ENCODE data around the gene MEF2A. TPM values are rescaled to one million over a fixed set of nuclear protein-coding genes. Genes with fewer than 3 reads are reported as not detected.

Gene MEF2A
- total RNA-seq, 2 donors from 2014 or later: 25.1 to 68.7 TPM

GRCh38 chr15:99554880-99555488 lies 10.8 kb upstream of the MEF2A start:
- DNase-seq (no peak), ATAC-seq (no peak)
- TF ChIP-seq, protein P1, sequence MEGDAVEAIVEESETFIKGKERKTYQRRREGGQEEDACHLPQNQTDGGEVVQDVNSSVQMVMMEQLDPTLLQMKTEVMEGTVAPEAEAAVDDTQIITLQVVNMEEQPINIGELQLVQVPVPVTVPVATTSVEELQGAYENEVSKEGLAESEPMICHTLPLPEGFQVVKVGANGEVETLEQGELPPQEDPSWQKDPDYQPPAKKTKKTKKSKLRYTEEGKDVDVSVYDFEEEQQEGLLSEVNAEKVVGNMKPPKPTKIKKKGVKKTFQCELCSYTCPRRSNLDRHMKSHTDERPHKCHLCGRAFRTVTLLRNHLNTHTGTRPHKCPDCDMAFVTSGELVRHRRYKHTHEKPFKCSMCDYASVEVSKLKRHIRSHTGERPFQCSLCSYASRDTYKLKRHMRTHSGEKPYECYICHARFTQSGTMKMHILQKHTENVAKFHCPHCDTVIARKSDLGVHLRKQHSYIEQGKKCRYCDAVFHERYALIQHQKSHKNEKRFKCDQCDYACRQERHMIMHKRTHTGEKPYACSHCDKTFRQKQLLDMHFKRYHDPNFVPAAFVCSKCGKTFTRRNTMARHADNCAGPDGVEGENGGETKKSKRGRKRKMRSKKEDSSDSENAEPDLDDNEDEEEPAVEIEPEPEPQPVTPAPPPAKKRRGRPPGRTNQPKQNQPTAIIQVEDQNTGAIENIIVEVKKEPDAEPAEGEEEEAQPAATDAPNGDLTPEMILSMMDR (IDR thresholded peaks at IDR 0.05): no peak
- TF ChIP-seq POLR2A (IDR thresholded peaks at IDR 0.05): no peak
- H3K4me1 ChIP-seq: no peaks in the 10 kb centered on the region
- no peak overlapping the region for H3K4me3 ChIP-seq
- H3K27me3 ChIP-seq: no peaks in the 10 kb centered on the region
- no peak overlapping the region for H3K27ac ChIP-seq
- no peaks in the 10 kb centered on the region for H3K9me3 ChIP-seq
- H3K36me3 ChIP-seq (replicated peaks in 1 of 2; ENCODE audit: insufficient read depth in 1 of 2, low read depth in 2 of 2): no peaks in the 10 kb centered on the region
- intact Hi-C loops (cut with DNase I): no loop called here
- 64 to 93% methylated on average over 5 of the region's 5 CpGs for WGBS, 2 donors

DNA sequence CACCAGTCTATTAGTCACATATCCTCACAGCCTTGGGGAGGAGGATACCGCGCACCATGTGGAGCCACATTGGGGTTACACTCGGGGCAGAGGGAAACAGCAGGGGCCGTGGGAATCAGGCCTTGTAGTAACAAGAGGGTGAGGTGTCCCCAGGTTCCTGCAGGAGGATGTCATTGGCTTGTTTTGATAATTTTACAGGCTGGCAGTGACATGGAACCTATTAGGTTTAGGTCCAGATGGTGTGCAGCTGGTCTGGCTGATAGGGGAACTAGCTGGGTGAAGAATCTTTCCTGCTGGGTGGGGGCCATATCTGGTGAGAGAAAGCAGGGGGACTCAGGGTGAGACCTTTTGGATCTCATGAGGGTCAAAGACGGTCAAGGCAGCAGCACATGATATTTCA lies 9.8 kb upstream of the MEF2A start:
- TF ChIP-seq, protein P1 (IDR thresholded peaks at IDR 0.05): no peak
- TF ChIP-seq POLR2A (IDR thresholded peaks at IDR 0.05): no peak
- H3K4me1 ChIP-seq: no peaks in the 10 kb centered on the region
- DNase-seq (no peak), ATAC-seq (no peak)
- H3K4me3 ChIP-seq: no peak overlapping the region
- no peaks in the 10 kb centered on the region for H3K9me3 ChIP-seq
- no peaks in the 10 kb centered on the region for H3K36me3 ChIP-seq (replicated peaks in 1 of 2; ENCODE audit: insufficient read depth in 1 of 2, low read depth in 2 of 2)
- 73 to 83% methylated on average over 5 of the region's 5 CpGs for WGBS, 2 donors
- H3K27ac ChIP-seq: no peak overlapping the region
- no peaks in the 10 kb centered on the region for H3K27me3 ChIP-seq
- intact Hi-C loops (cut with DNase I): no loop called here

- no peaks in the 10 kb centered on the region for H3K27me3 ChIP-seq
- intact Hi-C loops (cut with DNase I): no loop called here
- TF ChIP-seq POLR2A (IDR thresholded peaks at IDR 0.05): no peak
- TF ChIP-seq, protein P1 (IDR thresholded peaks at IDR 0.05): no peak
- ATAC-seq (no peak), DNase-seq (no peak)
- no peak overlapping the region for H3K4me3 ChIP-seq
- H3K9me3 ChIP-seq: no peaks in the 10 kb centered on the region
- WGBS, 2 donors: 89 to 90% methylated on average over 4 of the region's 4 CpGs
- no peak overlapping the region for H3K27ac ChIP-seq
- no peaks in the 10 kb centered on the region for H3K4me1 ChIP-seq
- no peaks in the 10 kb centered on the region for H3K36me3 ChIP-seq (replicated peaks in 1 of 2; ENCODE audit: insufficient read depth in 1 of 2, low read depth in 2 of 2)
Observed at GRCh38 chr15:99556578-99556977, 9.2 kb upstream of the MEF2A start.

- no peak for ATAC-seq
- no peak overlapping the region for H3K27ac ChIP-seq
- H3K9me3 ChIP-seq: no peaks in the 10 kb centered on the region
Observed at GRCh38 chr15:99558084-99558483, 7.7 kb upstream of the MEF2A start.

DNA sequence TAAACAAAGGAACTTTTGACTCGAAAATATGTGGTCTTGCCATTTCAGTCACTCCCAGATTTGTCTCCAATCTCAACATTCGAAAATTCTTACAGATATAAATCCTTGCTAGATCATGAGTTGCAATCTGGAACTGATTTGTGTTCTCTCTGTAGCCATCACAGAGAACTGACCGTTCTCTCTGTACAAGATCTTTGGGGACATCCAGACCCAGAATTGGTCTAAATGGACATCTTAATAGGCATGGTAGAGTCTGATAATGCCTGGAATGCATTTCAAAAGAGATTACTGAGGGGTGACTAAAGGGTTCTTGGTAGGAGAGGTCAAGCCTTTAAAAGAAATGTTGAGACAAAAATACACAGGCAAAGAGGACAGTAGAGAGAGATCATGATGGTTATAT lies 7.2 kb upstream of the MEF2A start:
- Histone ChIP-seq H3K4me1 (no peaks in the 10 kb centered on the region), H3K9me3 (no peaks in the 10 kb centered on the region), H3K27me3 (no peaks in the 10 kb centered on the region), H3K4me3 (no peak overlapping the region), H3K27ac (no peak overlapping the region), H3K36me3 (replicated peaks in 1 of 2; ENCODE audit: insufficient read depth in 1 of 2, low read depth in 2 of 2) (no peaks in the 10 kb centered on the region)
- DNase-seq (no peak), ATAC-seq (no peak)
- intact Hi-C loops (cut with DNase I): no loop called here
- no peak for TF ChIP-seq POLR2A (IDR thresholded peaks at IDR 0.05)
- TF ChIP-seq, protein P1 (IDR thresholded peaks at IDR 0.05): no peak
- WGBS, 2 donors: 66 to 67% methylated on average over 3 of the region's 3 CpGs

More at GRCh38 chr15:99558084-99558483, 7.7 kb upstream of the MEF2A start:
- intact Hi-C loops (cut with DNase I): no loop called here
- no peaks in the 10 kb centered on the region for H3K4me1 ChIP-seq
- TF ChIP-seq POLR2A (IDR thresholded peaks at IDR 0.05): no peak
- no peak for DNase-seq
- 72 to 78% methylated on average over 3 of the region's 3 CpGs for WGBS, 2 donors
- H3K4me3 ChIP-seq: no peak overlapping the region
- no peaks in the 10 kb centered on the region for H3K36me3 ChIP-seq (replicated peaks in 1 of 2; ENCODE audit: insufficient read depth in 1 of 2, low read depth in 2 of 2)
- H3K27me3 ChIP-seq: no peaks in the 10 kb centered on the region

All from body of pancreas (tissue), 4 donors.